ENCODE results near the gene ZDHHC5. TPM values are rescaled to one million over a fixed set of nuclear protein-coding genes. Genes with fewer than 3 reads are reported as not detected.
A peak's percentile ranks its signal among the peaks of the same experiment; 100 is the strongest.

Gene ZDHHC5, protein sequence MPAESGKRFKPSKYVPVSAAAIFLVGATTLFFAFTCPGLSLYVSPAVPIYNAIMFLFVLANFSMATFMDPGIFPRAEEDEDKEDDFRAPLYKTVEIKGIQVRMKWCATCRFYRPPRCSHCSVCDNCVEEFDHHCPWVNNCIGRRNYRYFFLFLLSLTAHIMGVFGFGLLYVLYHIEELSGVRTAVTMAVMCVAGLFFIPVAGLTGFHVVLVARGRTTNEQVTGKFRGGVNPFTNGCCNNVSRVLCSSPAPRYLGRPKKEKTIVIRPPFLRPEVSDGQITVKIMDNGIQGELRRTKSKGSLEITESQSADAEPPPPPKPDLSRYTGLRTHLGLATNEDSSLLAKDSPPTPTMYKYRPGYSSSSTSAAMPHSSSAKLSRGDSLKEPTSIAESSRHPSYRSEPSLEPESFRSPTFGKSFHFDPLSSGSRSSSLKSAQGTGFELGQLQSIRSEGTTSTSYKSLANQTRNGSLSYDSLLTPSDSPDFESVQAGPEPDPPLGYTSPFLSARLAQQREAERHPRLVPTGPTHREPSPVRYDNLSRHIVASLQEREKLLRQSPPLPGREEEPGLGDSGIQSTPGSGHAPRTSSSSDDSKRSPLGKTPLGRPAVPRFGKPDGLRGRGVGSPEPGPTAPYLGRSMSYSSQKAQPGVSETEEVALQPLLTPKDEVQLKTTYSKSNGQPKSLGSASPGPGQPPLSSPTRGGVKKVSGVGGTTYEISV
- 10 to 100 TPM; 24.6 to 42.3 (median 32.4) TPM for total RNA-seq
- 10 to 100 TPM; 14.9 to 20.1 TPM for polyA plus RNA-seq

DNA sequence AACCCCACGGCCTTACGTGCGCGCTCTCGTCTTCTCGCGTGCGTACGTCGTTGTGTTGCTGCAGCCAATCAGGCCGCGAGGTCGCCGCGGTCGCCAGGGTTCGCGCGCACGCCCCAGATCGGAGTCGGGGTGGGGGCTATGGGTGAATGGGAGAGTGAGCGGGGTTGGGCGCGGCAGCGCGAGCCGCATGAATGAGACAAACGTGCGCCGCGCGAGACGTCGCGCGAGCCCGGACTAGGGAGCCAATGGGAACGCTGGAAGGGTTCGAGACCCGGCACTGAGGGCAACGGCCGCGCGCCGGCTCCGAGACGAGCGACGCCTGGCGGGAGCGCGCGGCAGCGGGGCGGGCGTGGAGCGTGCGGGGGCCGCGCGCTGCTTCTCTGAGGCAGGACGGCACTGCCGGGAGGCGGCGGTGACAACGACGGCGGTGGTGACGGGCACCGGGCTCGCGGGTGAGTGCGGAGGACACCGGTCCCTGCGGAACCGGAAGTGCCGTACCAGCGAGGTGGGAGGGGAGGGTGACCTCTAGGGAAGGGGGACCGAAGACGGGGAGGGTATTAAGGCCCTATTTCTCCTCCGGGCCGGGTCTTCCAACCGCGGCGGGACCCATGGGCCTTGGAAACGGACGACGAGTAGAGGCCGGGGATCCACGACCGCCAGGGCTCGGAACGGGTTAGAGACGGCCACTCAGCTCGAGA, at the start of gene ZDHHC5:
TSS of gene ZDHHC5 (plus strand) at position 379 of the 698 bp plus-strand sequence. CDS start 4,977 bp downstream, outside the sequence.
- Histone ChIP-seq H3K4me1 (peaks cover 6 to 15% (median 8%) of the 10 kb centered on the region in 3 donors), H3K9me3 (no peaks in the 10 kb centered on the region), H3K27ac (peak within 1 kb of the TSS; percentile 98 to 100 (median 99)), H3K27me3 (no peaks in the 10 kb centered on the region), H3K4me3 (peak within 1 kb of the TSS; percentile 94 to 99 (median 98)), H3K36me3 (no peaks in the 10 kb centered on the region)
- intact Hi-C loops (cut with DNase I), result no loop called here
- TF ChIP-seq, protein P1, sequence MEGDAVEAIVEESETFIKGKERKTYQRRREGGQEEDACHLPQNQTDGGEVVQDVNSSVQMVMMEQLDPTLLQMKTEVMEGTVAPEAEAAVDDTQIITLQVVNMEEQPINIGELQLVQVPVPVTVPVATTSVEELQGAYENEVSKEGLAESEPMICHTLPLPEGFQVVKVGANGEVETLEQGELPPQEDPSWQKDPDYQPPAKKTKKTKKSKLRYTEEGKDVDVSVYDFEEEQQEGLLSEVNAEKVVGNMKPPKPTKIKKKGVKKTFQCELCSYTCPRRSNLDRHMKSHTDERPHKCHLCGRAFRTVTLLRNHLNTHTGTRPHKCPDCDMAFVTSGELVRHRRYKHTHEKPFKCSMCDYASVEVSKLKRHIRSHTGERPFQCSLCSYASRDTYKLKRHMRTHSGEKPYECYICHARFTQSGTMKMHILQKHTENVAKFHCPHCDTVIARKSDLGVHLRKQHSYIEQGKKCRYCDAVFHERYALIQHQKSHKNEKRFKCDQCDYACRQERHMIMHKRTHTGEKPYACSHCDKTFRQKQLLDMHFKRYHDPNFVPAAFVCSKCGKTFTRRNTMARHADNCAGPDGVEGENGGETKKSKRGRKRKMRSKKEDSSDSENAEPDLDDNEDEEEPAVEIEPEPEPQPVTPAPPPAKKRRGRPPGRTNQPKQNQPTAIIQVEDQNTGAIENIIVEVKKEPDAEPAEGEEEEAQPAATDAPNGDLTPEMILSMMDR (IDR thresholded peaks at IDR 0.05), result peak; percentile 22 to 57 (median 28)
- DNase-seq (peak; percentile 97 to 99 (median 98)), ATAC-seq (peak; percentile 89 to 95 (median 90)), FAIRE-seq (peak; percentile 61)
- WGBS, 2 donors, result 0 to 1% methylated on average over 64 to 96 of the region's 96 CpGs

DNA sequence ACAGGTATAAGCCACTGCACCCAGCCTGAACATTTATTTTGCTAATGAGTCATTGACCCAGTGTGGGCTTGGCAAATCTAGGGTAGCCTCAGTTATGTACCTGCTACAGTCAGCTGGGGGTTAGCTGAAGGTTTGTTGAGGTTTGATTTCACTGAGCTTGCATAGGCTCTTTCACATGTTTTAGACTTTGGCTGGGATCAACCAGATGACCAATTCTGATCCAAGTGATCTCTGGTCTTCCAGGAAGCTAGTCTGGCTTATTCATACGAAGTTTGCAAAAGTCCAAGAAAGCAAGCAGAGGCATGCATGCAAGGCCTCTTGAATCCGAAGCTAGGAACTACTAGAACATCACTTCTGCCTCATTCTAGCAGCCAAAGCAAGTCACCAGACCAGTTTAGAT, 49.5 kb upstream of the ZDHHC5 start:
- no peaks in the 10 kb centered on the region for H3K9me3 ChIP-seq
- H3K27me3 ChIP-seq, result no peaks in the 10 kb centered on the region
- H3K4me3 ChIP-seq, result no peak overlapping the region
- intact Hi-C loops (cut with DNase I), result no loop called here
- DNase-seq (no peak), ATAC-seq (no peak), FAIRE-seq (no peak)
- H3K36me3 ChIP-seq, result peaks cover 0 to 6% (median 2%) of the 10 kb centered on the region in 3 donors
- 69 to 73% methylated on average over 2 of the region's 2 CpGs for WGBS, 2 donors
- no peak overlapping the region for H3K27ac ChIP-seq
- TF ChIP-seq, protein P1 (IDR thresholded peaks at IDR 0.05), result no peak
- no peaks in the 10 kb centered on the region for H3K4me1 ChIP-seq

DNA sequence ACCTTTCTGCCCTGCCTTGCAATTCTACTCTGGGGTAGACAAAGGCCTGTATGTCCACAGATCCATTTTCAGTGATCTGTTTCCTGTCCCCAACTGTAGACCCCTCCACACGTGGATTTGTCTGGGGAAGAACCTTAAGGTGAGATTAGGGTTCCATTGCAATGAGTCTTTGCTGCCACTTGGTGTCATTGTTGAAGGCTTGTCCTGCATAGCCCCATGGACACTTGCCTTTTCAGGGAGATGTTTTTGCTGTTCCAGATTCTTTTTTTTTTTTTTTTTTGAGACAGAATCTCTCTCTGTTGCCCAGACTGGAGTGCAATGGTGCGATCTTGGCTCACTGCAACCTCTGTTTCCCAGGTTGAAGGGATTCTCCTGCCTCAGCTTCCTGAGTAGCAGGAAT, 48.6 kb upstream of the ZDHHC5 start:
- Histone ChIP-seq H3K9me3 (no peaks in the 10 kb centered on the region), H3K27me3 (no peaks in the 10 kb centered on the region), H3K4me1 (no peaks in the 10 kb centered on the region), H3K4me3 (no peak overlapping the region), H3K27ac (no peak overlapping the region), H3K36me3 (peaks cover 0 to 3% (median 0%) of the 10 kb centered on the region in 3 donors)
- FAIRE-seq, result no peak
- ATAC-seq, result no peak
- TF ChIP-seq, protein P1 (IDR thresholded peaks at IDR 0.05), result no peak
- WGBS, 2 donors, result 87 to 95% methylated on average over 2 of the region's 2 CpGs
- no peak for DNase-seq
- intact Hi-C loops (cut with DNase I), result no loop called here

DNA sequence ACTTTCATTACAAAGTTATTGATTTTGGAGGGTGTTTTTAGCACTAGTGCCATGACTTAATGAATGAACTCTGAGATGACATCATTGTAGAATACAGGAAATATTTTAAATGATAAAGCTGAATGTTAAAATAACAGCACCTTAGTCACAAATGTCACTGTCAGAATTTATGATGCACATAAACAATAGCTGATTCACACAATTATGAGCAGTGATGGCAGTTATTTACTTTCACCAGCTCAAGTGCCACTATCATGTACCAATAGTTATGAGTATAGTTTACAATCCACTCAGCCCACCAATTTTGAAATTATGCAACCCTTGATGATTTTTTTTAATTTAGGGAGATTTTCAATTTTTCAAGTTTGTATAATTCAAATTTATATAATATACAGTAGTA, 47.4 kb upstream of the ZDHHC5 start:
- Histone ChIP-seq H3K27ac (no peak overlapping the region), H3K36me3 (no peaks in the 10 kb centered on the region), H3K4me3 (no peak overlapping the region), H3K27me3 (no peaks in the 10 kb centered on the region), H3K9me3 (no peaks in the 10 kb centered on the region), H3K4me1 (no peaks in the 10 kb centered on the region)
- intact Hi-C loops (cut with DNase I), result no loop called here
- ATAC-seq, result no peak
- DNase-seq, result no peak
- FAIRE-seq, result no peak
- TF ChIP-seq, protein P1 (IDR thresholded peaks at IDR 0.05), result no peak
